ENCODE results near the gene DENND2C. TPM values are rescaled to one million over a fixed set of nuclear protein-coding genes. Genes with fewer than 3 reads are reported as not detected.

The DENND2C gene
- total RNA-seq, 1 experiment from 2014 or later = 3.6 TPM

- TF ChIP-seq ZBTB33 (IDR thresholded peaks at IDR 0.05; ENCODE audit: extremely low read depth, insufficient replicate concordance, low read length) = no peak
These were observed 115.3 kb downstream of the DENND2C start (continued) for GRCh38 chr1:114554577-114554976.

DNA sequence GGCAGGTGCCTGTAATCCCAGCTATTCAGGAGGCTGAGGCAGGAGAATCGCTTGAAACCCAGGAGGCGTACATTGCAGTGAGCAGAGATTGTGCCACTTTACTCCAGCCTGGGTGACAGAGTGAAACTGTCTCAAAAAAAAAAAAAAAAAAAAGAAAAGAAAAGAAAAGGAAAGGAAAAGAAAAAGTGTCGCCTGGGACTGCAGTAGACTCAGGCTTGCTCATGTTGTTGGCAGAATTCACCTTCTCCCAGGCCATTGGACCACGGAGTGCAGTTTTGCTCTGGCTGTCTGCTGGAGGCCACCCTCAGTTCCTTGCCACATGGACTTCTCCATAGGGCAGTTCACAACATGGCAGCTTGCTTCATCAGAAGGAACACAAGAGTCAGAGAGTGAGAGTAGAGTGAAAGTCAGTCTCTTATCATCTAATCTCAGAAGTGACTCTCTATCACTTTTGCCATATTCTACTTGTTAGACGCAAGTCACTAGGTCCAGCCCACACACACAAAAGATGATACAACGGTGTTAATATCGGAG is 117.7 kb downstream of the DENND2C start:
- H3K36me3 ChIP-seq (ENCODE audit: control insufficient read depth in 1 of 2, insufficient read depth in 2 of 2, low read length in 2 of 2) = no peaks in the 10 kb centered on the region
- no peaks in the 10 kb centered on the region for H3K9me2 ChIP-seq (ENCODE audit: insufficient read depth)
- TF ChIP-seq ZBTB33 (IDR thresholded peaks at IDR 0.05; ENCODE audit: extremely low read depth, insufficient replicate concordance, low read length) = no peak
- TF ChIP-seq ZFX (IDR thresholded peaks at IDR 0.05) = no peak
- no peak for TF ChIP-seq EZH2 (IDR thresholded peaks at IDR 0.05)
- TF ChIP-seq SRF (IDR thresholded peaks at IDR 0.05; ENCODE audit: low read depth) = no peak
- no peak for TF ChIP-seq CBX3 (IDR thresholded peaks at IDR 0.05; ENCODE audit: low read depth)
- no peak for TF ChIP-seq FOSL1 (IDR thresholded peaks at IDR 0.05; ENCODE audit: low read depth)
- no peak for TF ChIP-seq JUND (IDR thresholded peaks at IDR 0.05)
- no peak for TF ChIP-seq POLR2AphosphoS5 (IDR thresholded peaks at IDR 0.05; ENCODE audit: low read depth, low read length)
- TF ChIP-seq SIN3A (IDR thresholded peaks at IDR 0.05; ENCODE audit: low read depth) = no peak
- no peak for TF ChIP-seq RAD21 (IDR thresholded peaks at IDR 0.05; ENCODE audit: low read depth)
- TF ChIP-seq EZH2phosphoT487 (IDR thresholded peaks at IDR 0.05; ENCODE audit: borderline replicate concordance) = no peak
- TF ChIP-seq, protein P1, sequence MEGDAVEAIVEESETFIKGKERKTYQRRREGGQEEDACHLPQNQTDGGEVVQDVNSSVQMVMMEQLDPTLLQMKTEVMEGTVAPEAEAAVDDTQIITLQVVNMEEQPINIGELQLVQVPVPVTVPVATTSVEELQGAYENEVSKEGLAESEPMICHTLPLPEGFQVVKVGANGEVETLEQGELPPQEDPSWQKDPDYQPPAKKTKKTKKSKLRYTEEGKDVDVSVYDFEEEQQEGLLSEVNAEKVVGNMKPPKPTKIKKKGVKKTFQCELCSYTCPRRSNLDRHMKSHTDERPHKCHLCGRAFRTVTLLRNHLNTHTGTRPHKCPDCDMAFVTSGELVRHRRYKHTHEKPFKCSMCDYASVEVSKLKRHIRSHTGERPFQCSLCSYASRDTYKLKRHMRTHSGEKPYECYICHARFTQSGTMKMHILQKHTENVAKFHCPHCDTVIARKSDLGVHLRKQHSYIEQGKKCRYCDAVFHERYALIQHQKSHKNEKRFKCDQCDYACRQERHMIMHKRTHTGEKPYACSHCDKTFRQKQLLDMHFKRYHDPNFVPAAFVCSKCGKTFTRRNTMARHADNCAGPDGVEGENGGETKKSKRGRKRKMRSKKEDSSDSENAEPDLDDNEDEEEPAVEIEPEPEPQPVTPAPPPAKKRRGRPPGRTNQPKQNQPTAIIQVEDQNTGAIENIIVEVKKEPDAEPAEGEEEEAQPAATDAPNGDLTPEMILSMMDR (IDR thresholded peaks at IDR 0.05 in 2 of 3, conservative IDR thresholded peaks at IDR 0.05 in 1 of 3; ENCODE audit: borderline replicate concordance in 1 of 3, insufficient read depth in 1 of 3, low read depth in 2 of 3, low read length in 2 of 3) = no peak
- TF ChIP-seq ZNF274 (IDR thresholded peaks at IDR 0.05; ENCODE audit: low read depth, low read length) = no peak
- H3K27ac ChIP-seq (ENCODE audit: low read depth, low read length) = no peak overlapping the region
- H3K9ac ChIP-seq (ENCODE audit: low read length) = no peak overlapping the region
- ATAC-seq (no peak), DNase-seq (ENCODE audit: low read depth, low spot score) (no peak)
- no peak overlapping the region for H3K4me2 ChIP-seq (ENCODE audit: low read length)
- no peaks in the 10 kb centered on the region for H4K20me1 ChIP-seq (ENCODE audit: insufficient read depth)
- no peak overlapping the region for H3K4me3 ChIP-seq (replicated peaks in 1 of 2; ENCODE audit: low read depth in 1 of 2, low read length in 2 of 2)
- no peaks in the 10 kb centered on the region for H3K4me1 ChIP-seq (ENCODE audit: control insufficient read depth in 1 of 2, insufficient read depth in 2 of 2, low read length in 2 of 2)
- H3K27me3 ChIP-seq (ENCODE audit: insufficient read depth, low read length) = no peaks in the 10 kb centered on the region
- no peaks in the 10 kb centered on the region for H3K79me2 ChIP-seq (ENCODE audit: insufficient read depth, low read length)
- H2AFZ ChIP-seq (ENCODE audit: low read depth, low read length, poor library complexity, severe bottlenecking) = no peak overlapping the region
- ChIA-PET RAD21 (ENCODE audit: low non-redundant PET in 1 of 2, low total read pairs in 2 of 2, uncharacterized antibody in 2 of 2, unreplicated experiment in 2 of 2) (no interaction called here), POLR2A (no interaction called here), CTCF (no interaction called here)
- intact Hi-C loops (cut with micrococcal nuclease) = no loop called here
- no TSS peak for BruUV-seq (replicated peaks)
- H3K9me3 ChIP-seq (ENCODE audit: control insufficient read depth in 1 of 2, insufficient read depth in 1 of 2, low read depth in 1 of 2, low read length in 2 of 2) = no peaks in the 10 kb centered on the region
